GF-D8 (cell line): ENCODE results near the gene MIOX.

Experiments used
- DNase-seq: peaks from one replicate; lab custom pipeline; 2025; lab: John Stamatoyannopoulos, UW

MIOX gene

GRCh38 chr22:50486561-50487289, at the start of gene MIOX:
Gene MIOX (plus strand): TSS chr22:50486859. CDS start chr22:50486898, 39 bp downstream.
- DNase-seq, result no peak

- no peak for DNase-seq
These were observed 49.0 kb upstream of the MIOX start for GRCh38 chr22:50437511-50438304.

- no peak for DNase-seq
These were observed 48.1 kb upstream of the MIOX start for GRCh38 chr22:50438305-50439275.

GRCh38 chr22:50439314-50439870, 47.3 kb upstream of the MIOX start:
- DNase-seq, result no peak

GRCh38 chr22:50439871-50440331, 46.8 kb upstream of the MIOX start:
- DNase-seq, result no peak

- DNase-seq, result no peak
These were observed 46.0 kb upstream of the MIOX start for GRCh38 chr22:50440544-50441249.

- no peak for DNase-seq
These were observed 45.1 kb upstream of the MIOX start for GRCh38 chr22:50441428-50441993.

GRCh38 chr22:50443197-50443596, 43.5 kb upstream of the MIOX start:
- no peak for DNase-seq

- DNase-seq, result no peak
These were observed 42.6 kb upstream of the MIOX start for GRCh38 chr22:50443801-50444625.

- no peak for DNase-seq
These were observed 42.0 kb upstream of the MIOX start for GRCh38 chr22:50444663-50445062.

- no peak for DNase-seq
These were observed 41.4 kb upstream of the MIOX start for GRCh38 chr22:50445071-50445879.

- no peak for DNase-seq
These were observed 40.6 kb upstream of the MIOX start for GRCh38 chr22:50445880-50446707.

- DNase-seq, result no peak
These were observed 39.7 kb upstream of the MIOX start for GRCh38 chr22:50446708-50447575.

GRCh38 chr22:50447576-50448551, 38.8 kb upstream of the MIOX start:
- no peak for DNase-seq

- no peak for DNase-seq
These were observed 34.0 kb upstream of the MIOX start for GRCh38 chr22:50452649-50453048.

- no peak for DNase-seq
These were observed 32.0 kb upstream of the MIOX start for GRCh38 chr22:50454556-50455075.
